Smooth muscle cell (in vitro differentiated cells): ENCODE data around the gene SCRN3. TPM values are rescaled to one million over a fixed set of nuclear protein-coding genes. Genes with fewer than 3 reads are reported as not detected.
"Not testable (repeated sequence)": the region's sequence is repeated elsewhere in the genome, so short reads cannot be mapped to it uniquely, and the experiment has no call there.

ENCODE experiments used
- DNase-seq: peaks from one replicate; lab custom pipeline; 2025; ENCODE audit not compliant: unreplicated experiment; lab: John Stamatoyannopoulos, UW
- H2AFZ ChIP-seq: fragments of 200-600 bp; sonication (generic); 2 replicates; pipeline ENCODE4 v1.6.0; 2016; ENCODE audit warnings: antibody characterized with exemption, low read depth, mild to moderate bottlenecking
- H3F3A ChIP-seq: fragments of 200-600 bp; sonication (generic); 2 replicates; pipeline ENCODE4 v1.6.0; 2017; ENCODE audit warnings: antibody characterized with exemption, low read depth
- H3K27ac ChIP-seq: fragments of 200-600 bp; sonication (generic); 2 replicates; pipeline ENCODE4 v1.5.1; 2016; ENCODE audit warnings: low read depth, mild to moderate bottlenecking
- H3K27me3 ChIP-seq: fragments of 200-600 bp; sonication (generic); 2 replicates; pipeline ENCODE4 v1.6.1; 2016; ENCODE audit warnings: low read depth, mild to moderate bottlenecking
- H3K36me3 ChIP-seq: fragments of 200-600 bp; sonication (generic); 2 replicates; pipeline ENCODE4 v1.5.1; 2016; ENCODE audit warnings: low read depth
- H3K4me1 ChIP-seq: fragments of 200-600 bp; sonication (generic); 2 replicates; pipeline ENCODE4 v1.5.1; 2016; ENCODE audit warnings: low read depth
- H3K4me2 ChIP-seq: fragments of 200-600 bp; sonication (generic); 2 replicates; pipeline ENCODE4 v1.6.0; 2016; ENCODE audit warnings: mild to moderate bottlenecking
- H3K4me3 ChIP-seq: fragments of 200-600 bp; sonication (generic); 2 replicates; pipeline ENCODE4 v1.5.1; 2016; ENCODE audit warnings: mild to moderate bottlenecking
- H3K79me2 ChIP-seq: fragments of 200-600 bp; sonication (generic); 2 replicates; pipeline ENCODE4 v1.6.0; 2016; ENCODE audit warnings: low read depth, mild to moderate bottlenecking
- H3K9ac ChIP-seq: fragments of 200-600 bp; sonication (generic); 2 replicates; pipeline ENCODE4 v1.6.0; 2016; ENCODE audit warnings: low read depth
- H3K9me3 ChIP-seq: fragments of 200-600 bp; sonication (generic); replicated peaks from 2 replicates; pipeline ENCODE4 v1.5.1; 2016; ENCODE audit warnings: low read depth
- H4K20me1 ChIP-seq: fragments of 200-600 bp; sonication (generic); 2 replicates; pipeline ENCODE4 v1.6.0; 2016; ENCODE audit warnings: low read depth
- CTCF ChIP-seq: fragments of 200-600 bp; sonication (generic); IDR thresholded peaks from 2 replicates; pipeline ENCODE4 v1.5.1; 2017; ENCODE audit warnings: borderline replicate concordance, mild to moderate bottlenecking, antibody characterized with exemption; ENCODE audit not compliant: insufficient read depth, poor library complexity, severe bottlenecking
- WGBS: methylation state at CpG from one replicate; pipeline ENCODE4 v1.1.7; 2016; ENCODE audit warnings: low lambda C conversion rate; 5-methylcytosine and 5-hydroxymethylcytosine counted together
- polyA plus RNA-seq: library from polyadenylated mRNA; unstranded; fragments of >200 nt; fragmentation: Nextera tagmentation; extraction: Ambion mirVana; gene quantifications from 2 replicates; pipeline ENCODE4 v1.2.1, GENCODE V29; 2016
- total RNA-seq: library from RNA; depleted of rRNA; stranded (reverse); fragments of >200 nt; gene quantifications from 2 replicates; pipeline ENCODE4 v1.2.3, GENCODE V29; 2014

Gene SCRN3
- total and polyA plus RNA-seq, 2 experiments from 2014 or later = 9.8 to 27.2 TPM

DNA sequence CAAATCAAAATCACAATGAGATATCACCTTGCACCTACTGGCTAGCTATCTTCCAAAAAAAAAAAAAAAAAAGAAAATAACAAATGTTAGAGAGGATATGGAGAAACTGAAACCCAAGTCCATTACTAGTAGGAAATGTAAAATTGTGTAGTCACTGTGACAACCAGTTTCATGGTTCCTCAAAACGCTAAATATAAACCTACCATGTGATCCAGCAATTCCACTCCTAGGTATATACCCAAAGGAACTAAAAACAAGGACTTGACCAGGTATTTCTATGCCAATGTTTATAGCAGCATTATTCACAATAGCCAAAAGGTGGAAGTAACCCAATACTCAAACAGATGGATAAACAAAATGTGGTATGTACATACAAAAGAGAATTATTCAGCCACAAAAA is 11.7 kb upstream of the SCRN3 start:
- Histone ChIP-seq H3K79me2 (peaks cover 28% of the 10 kb centered on the region), H3K9ac (no peak overlapping the region), H3K4me2 (no peak overlapping the region), H2AFZ (no peak overlapping the region), H3K9me3 (no peaks in the 10 kb centered on the region), H3K4me1 (no peaks in the 10 kb centered on the region), H4K20me1 (peaks cover 54% of the 10 kb centered on the region), H3F3A (no peaks in the 10 kb centered on the region), H3K27me3 (no peaks in the 10 kb centered on the region), H3K27ac (no peak overlapping the region), H3K4me3 (no peak overlapping the region), H3K36me3 (peaks cover 20% of the 10 kb centered on the region)
- TF ChIP-seq CTCF = no peak
- DNase-seq = no peak
- WGBS = 93% methylated on average over 1 of the region's 1 CpG

GRCh38 chr2:174385201-174385600 is 10.3 kb upstream of the SCRN3 start:
- no peaks in the 10 kb centered on the region for H3K4me1 ChIP-seq
- H3K36me3 ChIP-seq = peaks cover 14% of the 10 kb centered on the region
- 96% methylated on average over 3 of the region's 3 CpGs for WGBS
- peaks cover 67% of the 10 kb centered on the region for H4K20me1 ChIP-seq
- peaks cover 34% of the 10 kb centered on the region for H3K79me2 ChIP-seq
- H3K4me3 ChIP-seq = no peak overlapping the region
- H3K27ac ChIP-seq = no peak overlapping the region
- H3F3A ChIP-seq = no peaks in the 10 kb centered on the region
- H3K27me3 ChIP-seq = no peaks in the 10 kb centered on the region
- no peak overlapping the region for H2AFZ ChIP-seq
- H3K9me3 ChIP-seq = no peaks in the 10 kb centered on the region
- H3K9ac ChIP-seq = no peak overlapping the region
- TF ChIP-seq CTCF = no peak
- DNase-seq = no peak
- H3K4me2 ChIP-seq = no peak overlapping the region

- 95% methylated on average over 3 of the region's 3 CpGs for WGBS
- Histone ChIP-seq H4K20me1 (peaks cover 59% of the 10 kb centered on the region), H3K79me2 (peaks cover 66% of the 10 kb centered on the region)
- not testable (repeated sequence) for H3K4me1 ChIP-seq, H3F3A ChIP-seq, H3K4me2 ChIP-seq, H3K27me3 ChIP-seq, H3K4me3 ChIP-seq, H3K27ac ChIP-seq, DNase-seq, H3K36me3 ChIP-seq, H3K9ac ChIP-seq, H3K9me3 ChIP-seq, H2AFZ ChIP-seq
Measured at GRCh38 chr2:174388706-174389105, 6.8 kb upstream of the SCRN3 start.

DNA sequence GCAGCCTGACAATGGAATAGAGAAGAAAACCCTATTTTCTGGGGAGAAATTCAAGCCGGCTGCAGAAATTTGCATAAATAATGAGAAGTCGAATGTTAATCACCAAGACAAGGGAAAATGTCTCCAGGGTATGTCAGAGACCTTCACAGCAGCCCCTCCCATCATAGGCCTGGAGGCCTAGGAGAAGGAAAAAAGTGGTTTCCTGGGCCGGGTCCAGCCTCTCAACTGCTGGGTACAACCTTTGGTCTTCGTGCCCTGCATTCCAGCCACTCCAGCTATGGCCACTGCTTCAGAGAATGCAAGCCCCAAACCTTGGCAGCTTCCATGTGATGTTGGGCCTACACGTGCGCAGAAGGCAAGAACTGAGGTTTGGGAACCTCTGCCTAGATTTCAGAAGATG is 6.0 kb upstream of the SCRN3 start:
- Histone ChIP-seq H3F3A (no peaks in the 10 kb centered on the region), H3K9me3 (no peaks in the 10 kb centered on the region), H3K27ac (no peak overlapping the region), H3K4me2 (no peak overlapping the region), H3K9ac (no peak overlapping the region), H3K4me1 (peaks cover 8% of the 10 kb centered on the region), H3K4me3 (no peak overlapping the region), H3K36me3 (peaks cover 10% of the 10 kb centered on the region), H4K20me1 (peaks cover 56% of the 10 kb centered on the region), H2AFZ (no peak overlapping the region), H3K79me2 (peaks cover 72% of the 10 kb centered on the region), H3K27me3 (no peaks in the 10 kb centered on the region)
- DNase-seq = no peak
- TF ChIP-seq CTCF = no peak
- WGBS = 95% methylated on average over 6 of the region's 6 CpGs

- not testable (repeated sequence) for DNase-seq, H3K9ac ChIP-seq, H3F3A ChIP-seq, H3K36me3 ChIP-seq, H2AFZ ChIP-seq, H3K27ac ChIP-seq, H3K27me3 ChIP-seq, H3K9me3 ChIP-seq, H3K4me3 ChIP-seq, H3K4me2 ChIP-seq
- peaks cover 72% of the 10 kb centered on the region for H3K79me2 ChIP-seq
- peaks cover 48% of the 10 kb centered on the region for H4K20me1 ChIP-seq
- peaks cover 10% of the 10 kb centered on the region for H3K4me1 ChIP-seq
- 95% methylated on average over 3 of the region's 3 CpGs for WGBS
Measured at GRCh38 chr2:174390303-174390702, 5.2 kb upstream of the SCRN3 start.
